ENCODE measurements around the gene CDK14. TPM values are rescaled to one million over a fixed set of nuclear protein-coding genes. Genes with fewer than 3 reads are reported as not detected.

Gene CDK14
- total and polyA plus RNA-seq, 4 donors = 4.2 to 12.4 (median 7.4) TPM

DNA sequence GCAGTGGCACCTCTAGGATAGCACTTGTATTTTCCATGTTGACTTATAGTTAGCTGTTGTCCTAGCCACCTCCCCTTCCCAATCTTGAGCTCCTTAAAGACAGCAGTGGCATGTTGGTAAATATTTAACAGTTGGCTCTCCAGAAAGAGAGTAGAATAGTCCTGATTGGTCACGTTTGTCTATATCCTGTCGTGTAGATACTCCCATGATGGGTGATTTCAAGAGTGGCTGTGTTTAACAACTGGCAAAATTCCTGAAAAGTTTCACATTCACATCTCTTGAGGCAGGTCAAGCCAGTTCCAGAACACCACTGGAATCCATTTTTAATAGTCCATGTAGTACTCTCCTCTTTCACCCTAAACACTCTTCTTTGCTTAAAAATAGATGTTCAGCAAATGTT is 599.9 kb downstream of the CDK14 start:
- 82% methylated on average over 2 of the region's 2 CpGs for WGBS
- Histone ChIP-seq H3K9ac (ENCODE audit: low read depth in 1 of 2, low read length in 2 of 2) (no peak overlapping the region), H3K27me3 (ENCODE audit: control insufficient read depth in 4 of 4, insufficient read depth in 4 of 4, low read length in 3 of 4) (no peaks in the 10 kb centered on the region), H3K36me3 (ENCODE audit: control insufficient read depth in 4 of 4, insufficient read depth in 3 of 4, low read depth in 1 of 4, low read length in 3 of 4) (no peaks in the 10 kb centered on the region), H3K4me3 (ENCODE audit: low read depth in 1 of 3, low read length in 3 of 3) (no peak overlapping the region), H3K27ac (ENCODE audit: low read depth in 1 of 2, low read length in 2 of 2) (no peak overlapping the region), H3K4me1 (ENCODE audit: control insufficient read depth in 4 of 4, insufficient read depth in 4 of 4, low read length in 3 of 4) (no peaks in the 10 kb centered on the region), H3K9me3 (ENCODE audit: control insufficient read depth in 4 of 4, low read length in 3 of 4) (no peaks in the 10 kb centered on the region)
- TF ChIP-seq GABPA (IDR thresholded peaks at IDR 0.05 in 1 of 2, conservative IDR thresholded peaks at IDR 0.05 in 1 of 2) (no peak), TAF1 (conservative IDR thresholded peaks at IDR 0.05) (no peak)
- DNase-seq (ENCODE audit: low spot score) = no peak

DNA sequence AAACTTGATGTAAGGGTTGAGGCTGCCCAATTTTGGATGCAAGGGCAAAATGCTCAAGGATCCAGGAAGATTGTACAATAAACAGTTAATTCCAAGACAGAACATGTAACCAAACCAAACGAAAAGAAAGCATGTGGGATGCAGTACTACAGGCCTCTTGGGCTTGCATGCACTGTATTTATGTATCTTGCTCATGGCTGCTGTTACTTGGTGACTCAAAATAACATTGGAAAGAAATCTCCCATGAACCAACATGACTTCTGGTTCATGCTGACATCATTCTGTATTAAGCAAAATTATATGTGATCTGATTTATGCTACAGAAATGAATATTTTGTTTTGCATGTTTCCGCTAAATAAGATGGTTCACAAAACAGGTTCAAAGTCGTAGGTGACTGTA is 602.2 kb downstream of the CDK14 start:
- WGBS = 84% methylated on average over 3 of the region's 3 CpGs
- H3K27me3 ChIP-seq (ENCODE audit: control insufficient read depth in 4 of 4, insufficient read depth in 4 of 4, low read length in 3 of 4) = no peaks in the 10 kb centered on the region
- H3K4me1 ChIP-seq (ENCODE audit: control insufficient read depth in 4 of 4, insufficient read depth in 4 of 4, low read length in 3 of 4) = no peaks in the 10 kb centered on the region
- H3K4me3 ChIP-seq (ENCODE audit: low read depth in 1 of 3, low read length in 3 of 3) = no peak overlapping the region
- H3K36me3 ChIP-seq (ENCODE audit: control insufficient read depth in 4 of 4, insufficient read depth in 3 of 4, low read depth in 1 of 4, low read length in 3 of 4) = no peaks in the 10 kb centered on the region
- no peaks in the 10 kb centered on the region for H3K9me3 ChIP-seq (ENCODE audit: control insufficient read depth in 4 of 4, low read length in 3 of 4)
- DNase-seq (ENCODE audit: low spot score) = no peak
- TF ChIP-seq SP1 (IDR thresholded peaks at IDR 0.05) (no peak), RXRA (IDR thresholded peaks at IDR 0.05) (no peak), NR2F2 (IDR thresholded peaks at IDR 0.05) (no peak), FOXA1 (IDR thresholded peaks at IDR 0.05) (no peak), JUND (IDR thresholded peaks at IDR 0.05) (no peak), EGR1 (IDR thresholded peaks at IDR 0.05; ENCODE audit: low read depth in 2 of 2) (no peak), HNF4A (conservative IDR thresholded peaks at IDR 0.05) (no peak), GABPA (IDR thresholded peaks at IDR 0.05 in 1 of 2, conservative IDR thresholded peaks at IDR 0.05 in 1 of 2) (no peak), HNF4G (IDR thresholded peaks at IDR 0.05) (no peak), FOXA2 (IDR thresholded peaks at IDR 0.05) (no peak), TAF1 (conservative IDR thresholded peaks at IDR 0.05) (no peak), RAD21 (IDR thresholded peaks at IDR 0.05) (no peak), YY1 (IDR thresholded peaks at IDR 0.05) (no peak)
- TF ChIP-seq, protein P1, sequence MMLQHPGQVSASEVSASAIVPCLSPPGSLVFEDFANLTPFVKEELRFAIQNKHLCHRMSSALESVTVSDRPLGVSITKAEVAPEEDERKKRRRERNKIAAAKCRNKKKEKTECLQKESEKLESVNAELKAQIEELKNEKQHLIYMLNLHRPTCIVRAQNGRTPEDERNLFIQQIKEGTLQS (IDR thresholded peaks at IDR 0.05) = no peak
- TF ChIP-seq, protein P2, sequence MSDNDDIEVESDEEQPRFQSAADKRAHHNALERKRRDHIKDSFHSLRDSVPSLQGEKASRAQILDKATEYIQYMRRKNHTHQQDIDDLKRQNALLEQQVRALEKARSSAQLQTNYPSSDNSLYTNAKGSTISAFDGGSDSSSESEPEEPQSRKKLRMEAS (IDR thresholded peaks at IDR 0.05) = no peak
- TF ChIP-seq, protein P3, sequence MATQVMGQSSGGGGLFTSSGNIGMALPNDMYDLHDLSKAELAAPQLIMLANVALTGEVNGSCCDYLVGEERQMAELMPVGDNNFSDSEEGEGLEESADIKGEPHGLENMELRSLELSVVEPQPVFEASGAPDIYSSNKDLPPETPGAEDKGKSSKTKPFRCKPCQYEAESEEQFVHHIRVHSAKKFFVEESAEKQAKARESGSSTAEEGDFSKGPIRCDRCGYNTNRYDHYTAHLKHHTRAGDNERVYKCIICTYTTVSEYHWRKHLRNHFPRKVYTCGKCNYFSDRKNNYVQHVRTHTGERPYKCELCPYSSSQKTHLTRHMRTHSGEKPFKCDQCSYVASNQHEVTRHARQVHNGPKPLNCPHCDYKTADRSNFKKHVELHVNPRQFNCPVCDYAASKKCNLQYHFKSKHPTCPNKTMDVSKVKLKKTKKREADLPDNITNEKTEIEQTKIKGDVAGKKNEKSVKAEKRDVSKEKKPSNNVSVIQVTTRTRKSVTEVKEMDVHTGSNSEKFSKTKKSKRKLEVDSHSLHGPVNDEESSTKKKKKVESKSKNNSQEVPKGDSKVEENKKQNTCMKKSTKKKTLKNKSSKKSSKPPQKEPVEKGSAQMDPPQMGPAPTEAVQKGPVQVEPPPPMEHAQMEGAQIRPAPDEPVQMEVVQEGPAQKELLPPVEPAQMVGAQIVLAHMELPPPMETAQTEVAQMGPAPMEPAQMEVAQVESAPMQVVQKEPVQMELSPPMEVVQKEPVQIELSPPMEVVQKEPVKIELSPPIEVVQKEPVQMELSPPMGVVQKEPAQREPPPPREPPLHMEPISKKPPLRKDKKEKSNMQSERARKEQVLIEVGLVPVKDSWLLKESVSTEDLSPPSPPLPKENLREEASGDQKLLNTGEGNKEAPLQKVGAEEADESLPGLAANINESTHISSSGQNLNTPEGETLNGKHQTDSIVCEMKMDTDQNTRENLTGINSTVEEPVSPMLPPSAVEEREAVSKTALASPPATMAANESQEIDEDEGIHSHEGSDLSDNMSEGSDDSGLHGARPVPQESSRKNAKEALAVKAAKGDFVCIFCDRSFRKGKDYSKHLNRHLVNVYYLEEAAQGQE (IDR thresholded peaks at IDR 0.05) = no peak
- no peak overlapping the region for H3K27ac ChIP-seq (ENCODE audit: low read depth in 1 of 2, low read length in 2 of 2)
- no peak overlapping the region for H3K9ac ChIP-seq (ENCODE audit: low read depth in 1 of 2, low read length in 2 of 2)

DNA sequence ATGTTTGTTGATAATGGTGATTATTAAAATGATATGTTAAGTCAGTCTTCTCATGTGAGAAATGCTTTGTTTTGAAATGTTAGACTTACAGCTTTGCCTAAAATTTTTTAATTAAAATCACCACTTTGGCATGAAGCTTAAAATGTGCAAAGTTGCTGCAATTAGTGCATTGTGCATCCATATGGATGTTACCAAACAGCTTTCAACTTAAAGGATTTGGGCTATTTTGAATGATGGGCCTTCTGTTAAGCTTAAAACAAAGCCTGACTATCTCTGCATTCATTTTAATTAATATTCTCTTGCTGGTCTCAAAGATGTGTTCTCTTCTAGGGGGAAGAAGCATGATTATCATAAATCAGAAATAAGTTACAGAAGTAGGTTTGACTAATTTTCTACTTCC is 603.5 kb downstream of the CDK14 start:
- H3K27ac ChIP-seq (ENCODE audit: low read depth in 1 of 2, low read length in 2 of 2) = no peak overlapping the region
- H3K4me3 ChIP-seq (ENCODE audit: low read depth in 1 of 3, low read length in 3 of 3) = no peak overlapping the region
- H3K4me1 ChIP-seq (ENCODE audit: control insufficient read depth in 4 of 4, insufficient read depth in 4 of 4, low read length in 3 of 4) = no peaks in the 10 kb centered on the region
- no peaks in the 10 kb centered on the region for H3K27me3 ChIP-seq (ENCODE audit: control insufficient read depth in 4 of 4, insufficient read depth in 4 of 4, low read length in 3 of 4)
- no peak overlapping the region for H3K9ac ChIP-seq (ENCODE audit: low read depth in 1 of 2, low read length in 2 of 2)
- H3K36me3 ChIP-seq (ENCODE audit: control insufficient read depth in 4 of 4, insufficient read depth in 3 of 4, low read depth in 1 of 4, low read length in 3 of 4) = no peaks in the 10 kb centered on the region
- no peaks in the 10 kb centered on the region for H3K9me3 ChIP-seq (ENCODE audit: control insufficient read depth in 4 of 4, low read length in 3 of 4)
- no peak for DNase-seq (ENCODE audit: low spot score)
- TF ChIP-seq, protein P1 (IDR thresholded peaks at IDR 0.05) = no peak
- no peak for TF ChIP-seq RAD21 (IDR thresholded peaks at IDR 0.05)
- no peak for TF ChIP-seq EGR1 (IDR thresholded peaks at IDR 0.05; ENCODE audit: low read depth in 2 of 2)
- TF ChIP-seq NR2F2 (IDR thresholded peaks at IDR 0.05) = no peak
- no peak for TF ChIP-seq TAF1 (conservative IDR thresholded peaks at IDR 0.05)
- TF ChIP-seq, protein P4, sequence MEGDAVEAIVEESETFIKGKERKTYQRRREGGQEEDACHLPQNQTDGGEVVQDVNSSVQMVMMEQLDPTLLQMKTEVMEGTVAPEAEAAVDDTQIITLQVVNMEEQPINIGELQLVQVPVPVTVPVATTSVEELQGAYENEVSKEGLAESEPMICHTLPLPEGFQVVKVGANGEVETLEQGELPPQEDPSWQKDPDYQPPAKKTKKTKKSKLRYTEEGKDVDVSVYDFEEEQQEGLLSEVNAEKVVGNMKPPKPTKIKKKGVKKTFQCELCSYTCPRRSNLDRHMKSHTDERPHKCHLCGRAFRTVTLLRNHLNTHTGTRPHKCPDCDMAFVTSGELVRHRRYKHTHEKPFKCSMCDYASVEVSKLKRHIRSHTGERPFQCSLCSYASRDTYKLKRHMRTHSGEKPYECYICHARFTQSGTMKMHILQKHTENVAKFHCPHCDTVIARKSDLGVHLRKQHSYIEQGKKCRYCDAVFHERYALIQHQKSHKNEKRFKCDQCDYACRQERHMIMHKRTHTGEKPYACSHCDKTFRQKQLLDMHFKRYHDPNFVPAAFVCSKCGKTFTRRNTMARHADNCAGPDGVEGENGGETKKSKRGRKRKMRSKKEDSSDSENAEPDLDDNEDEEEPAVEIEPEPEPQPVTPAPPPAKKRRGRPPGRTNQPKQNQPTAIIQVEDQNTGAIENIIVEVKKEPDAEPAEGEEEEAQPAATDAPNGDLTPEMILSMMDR (IDR thresholded peaks at IDR 0.05; ENCODE audit: low read depth, low read length, missing input control) = no peak
- TF ChIP-seq HNF4G (IDR thresholded peaks at IDR 0.05) = no peak
- TF ChIP-seq, protein P5, sequence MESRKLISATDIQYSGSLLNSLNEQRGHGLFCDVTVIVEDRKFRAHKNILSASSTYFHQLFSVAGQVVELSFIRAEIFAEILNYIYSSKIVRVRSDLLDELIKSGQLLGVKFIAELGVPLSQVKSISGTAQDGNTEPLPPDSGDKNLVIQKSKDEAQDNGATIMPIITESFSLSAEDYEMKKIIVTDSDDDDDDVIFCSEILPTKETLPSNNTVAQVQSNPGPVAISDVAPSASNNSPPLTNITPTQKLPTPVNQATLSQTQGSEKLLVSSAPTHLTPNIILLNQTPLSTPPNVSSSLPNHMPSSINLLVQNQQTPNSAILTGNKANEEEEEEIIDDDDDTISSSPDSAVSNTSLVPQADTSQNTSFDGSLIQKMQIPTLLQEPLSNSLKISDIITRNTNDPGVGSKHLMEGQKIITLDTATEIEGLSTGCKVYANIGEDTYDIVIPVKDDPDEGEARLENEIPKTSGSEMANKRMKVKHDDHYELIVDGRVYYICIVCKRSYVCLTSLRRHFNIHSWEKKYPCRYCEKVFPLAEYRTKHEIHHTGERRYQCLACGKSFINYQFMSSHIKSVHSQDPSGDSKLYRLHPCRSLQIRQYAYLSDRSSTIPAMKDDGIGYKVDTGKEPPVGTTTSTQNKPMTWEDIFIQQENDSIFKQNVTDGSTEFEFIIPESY (IDR thresholded peaks at IDR 0.05) = no peak
- TF ChIP-seq, protein P2 (IDR thresholded peaks at IDR 0.05) = no peak
- no peak for TF ChIP-seq GABPA (IDR thresholded peaks at IDR 0.05 in 1 of 2, conservative IDR thresholded peaks at IDR 0.05 in 1 of 2)
- TF ChIP-seq SP1 (IDR thresholded peaks at IDR 0.05) = no peak
- TF ChIP-seq FOXA1 (IDR thresholded peaks at IDR 0.05) = no peak
- no peak for TF ChIP-seq FOXA2 (IDR thresholded peaks at IDR 0.05)
- no peak for TF ChIP-seq HNF4A (conservative IDR thresholded peaks at IDR 0.05)
- TF ChIP-seq RXRA (IDR thresholded peaks at IDR 0.05) = no peak
- TF ChIP-seq YY1 (IDR thresholded peaks at IDR 0.05) = no peak
- TF ChIP-seq JUND (IDR thresholded peaks at IDR 0.05) = no peak
